T-helper 2 cell treated with Interferon-gamma antibody and Interleukin-4, amounts not matched to agents 5 μg/mL and 100 μg/mL, for 36 hours (primary cell): ENCODE data around the gene OR2T27.

Source experiments
- DNase-seq: peaks from one replicate; pipeline ENCODE4 v3.0.0; 2021; ENCODE audit warnings: low spot score
- H3K27ac Mint-ChIP-seq: one replicate; pipeline ENCODE4 v1.8.0; 2021; ENCODE audit warnings: mild to moderate bottlenecking, mixed read lengths
- H3K27me3 Mint-ChIP-seq: one replicate; pipeline ENCODE4 v1.8.0; 2021; ENCODE audit warnings: low read depth, mixed read lengths
- H3K36me3 Mint-ChIP-seq: one replicate; pipeline ENCODE4 v1.8.0; 2021; ENCODE audit warnings: low read depth, mixed read lengths
- H3K4me1 Mint-ChIP-seq: one replicate; pipeline ENCODE4 v1.8.0; 2021; ENCODE audit warnings: low read depth, mixed read lengths
- H3K4me3 Mint-ChIP-seq: one replicate; pipeline ENCODE4 v1.8.0; 2022; ENCODE audit warnings: mild to moderate bottlenecking, moderate library complexity, mixed read lengths
- H3K9me3 Mint-ChIP-seq: one replicate; pipeline ENCODE4 v1.8.0; 2021; ENCODE audit warnings: mixed read lengths

The OR2T27 gene

DNA sequence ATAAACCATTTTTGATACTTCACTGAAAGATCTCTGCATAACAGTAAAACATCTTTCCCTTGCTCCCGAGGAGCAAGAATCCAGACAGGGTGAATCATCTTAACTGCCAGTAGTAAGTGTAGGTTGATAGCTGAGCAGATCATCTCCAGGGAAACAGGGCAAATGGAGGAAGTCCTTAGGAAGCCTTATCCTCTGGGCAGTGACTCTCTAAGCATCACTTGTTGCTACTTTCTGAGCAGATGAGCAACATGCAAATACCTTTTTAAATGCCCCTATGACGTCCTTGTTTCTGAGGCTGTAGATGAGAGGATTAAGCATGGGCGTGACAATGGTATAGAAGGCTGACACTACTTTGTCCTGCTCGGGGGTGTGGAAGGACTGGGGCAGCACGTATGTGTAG is 29.4 kb downstream of the OR2T27 start:
- Mint-ChIP-seq H3K27me3 (no peaks in the 10 kb centered on the region), H3K4me1 (no peaks in the 10 kb centered on the region)

DNA sequence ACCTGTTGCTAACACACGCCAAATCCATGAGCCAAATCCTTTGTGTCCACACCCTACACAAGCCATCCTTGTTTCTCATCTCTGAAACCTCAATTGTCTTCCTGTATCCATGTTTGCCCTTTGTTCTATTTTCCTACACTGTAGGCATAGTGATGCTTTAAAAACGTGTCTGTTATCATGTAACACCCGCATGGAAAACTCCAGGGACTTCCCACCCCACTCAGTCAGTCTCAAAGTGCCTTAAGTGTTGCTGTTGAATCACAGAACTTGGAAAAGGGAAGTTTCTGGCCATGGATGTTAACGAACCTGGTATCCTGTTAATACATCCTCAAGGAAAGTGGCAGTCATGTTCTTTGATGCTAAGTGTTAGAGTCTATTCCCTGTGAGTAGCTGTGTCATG is 30.2 kb downstream of the OR2T27 start:
- H3K4me1 Mint-ChIP-seq: no peaks in the 10 kb centered on the region
- H3K27me3 Mint-ChIP-seq: no peaks in the 10 kb centered on the region
- H3K27ac Mint-ChIP-seq: no peak overlapping the region
- H3K36me3 Mint-ChIP-seq: no peaks in the 10 kb centered on the region
- DNase-seq: no peak
- H3K9me3 Mint-ChIP-seq: no peaks in the 10 kb centered on the region
- H3K4me3 Mint-ChIP-seq: no peak overlapping the region

More for the DNA sequence above, 29.4 kb downstream of the OR2T27 start:
- Mint-ChIP-seq H3K4me3 (no peak overlapping the region), H3K9me3 (no peaks in the 10 kb centered on the region), H3K36me3 (no peaks in the 10 kb centered on the region), H3K27ac (no peak overlapping the region)
- DNase-seq: no peak

DNA sequence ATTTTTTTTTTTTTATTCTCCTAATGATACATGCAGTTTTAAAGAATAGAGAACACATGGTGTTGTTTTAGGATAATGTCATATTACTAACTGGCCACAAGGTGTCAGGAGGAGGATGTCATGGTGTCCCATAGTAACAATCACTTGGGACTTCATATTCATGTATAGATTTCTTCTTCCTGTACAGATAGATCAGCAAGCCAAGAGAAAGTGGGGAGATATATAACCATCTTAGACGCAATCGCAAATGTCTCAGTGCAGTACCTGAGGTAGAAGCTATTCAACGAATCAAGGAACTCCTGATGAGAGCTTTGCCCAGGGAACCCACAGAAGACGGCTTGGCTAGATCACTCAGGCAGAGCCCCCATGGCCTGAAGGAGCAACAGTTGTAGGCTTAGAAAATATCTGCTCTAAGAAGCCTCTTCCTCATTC is 32.7 kb downstream of the OR2T27 start:
- H3K27ac Mint-ChIP-seq: no peak overlapping the region
- H3K36me3 Mint-ChIP-seq: no peaks in the 10 kb centered on the region
- DNase-seq: no peak
- H3K27me3 Mint-ChIP-seq: no peaks in the 10 kb centered on the region
- no peak overlapping the region for H3K4me3 Mint-ChIP-seq
- H3K9me3 Mint-ChIP-seq: no peaks in the 10 kb centered on the region
- peaks cover 4% of the 10 kb centered on the region for H3K4me1 Mint-ChIP-seq

DNA sequence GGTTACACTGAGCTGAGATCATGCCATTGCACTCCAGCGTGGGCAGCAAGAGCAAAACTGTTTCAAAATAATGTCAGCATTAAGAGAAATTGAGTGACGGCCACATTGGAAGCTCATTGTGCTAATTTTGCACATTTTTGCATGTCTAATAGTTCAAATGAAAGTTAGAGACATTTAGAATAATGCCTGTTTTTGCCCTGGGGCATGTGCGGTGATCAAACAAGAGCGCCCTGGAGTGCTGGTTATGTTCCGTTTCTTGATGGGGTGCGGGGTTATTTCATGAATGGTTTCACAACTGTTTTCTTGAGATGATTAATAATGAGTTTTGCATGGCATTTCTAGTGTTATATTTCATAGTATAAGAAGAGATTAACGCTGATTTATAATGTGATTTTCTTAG is 33.6 kb downstream of the OR2T27 start:
- no peak overlapping the region for H3K4me3 Mint-ChIP-seq
- peaks cover 4% of the 10 kb centered on the region for H3K4me1 Mint-ChIP-seq
- H3K27ac Mint-ChIP-seq: no peak overlapping the region
- H3K9me3 Mint-ChIP-seq: no peaks in the 10 kb centered on the region
- no peaks in the 10 kb centered on the region for H3K27me3 Mint-ChIP-seq
- H3K36me3 Mint-ChIP-seq: no peaks in the 10 kb centered on the region
- no peak for DNase-seq

DNA sequence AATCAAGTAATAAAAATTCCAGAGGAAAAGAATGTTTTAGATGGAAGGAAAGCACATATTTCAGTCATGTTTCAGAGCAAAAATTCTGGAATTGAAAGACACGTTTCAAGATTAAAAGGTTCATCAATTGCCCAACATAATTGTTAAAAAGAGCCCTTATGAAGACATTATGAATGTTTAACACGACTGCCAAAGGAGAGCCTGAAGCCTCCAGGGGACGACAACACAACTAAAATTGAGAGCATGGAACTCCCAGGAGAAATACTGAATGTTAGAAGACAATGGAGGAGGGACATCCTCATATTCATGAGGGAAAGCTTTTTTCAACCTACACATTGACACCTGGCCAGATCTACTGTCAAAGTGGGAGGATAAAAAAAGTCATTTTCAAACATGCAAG is 36.5 kb downstream of the OR2T27 start:
- H3K27me3 Mint-ChIP-seq: no peaks in the 10 kb centered on the region
- no peak for DNase-seq
- no peaks in the 10 kb centered on the region for H3K9me3 Mint-ChIP-seq
- H3K4me1 Mint-ChIP-seq: peaks cover 6% of the 10 kb centered on the region
- no peak overlapping the region for H3K27ac Mint-ChIP-seq
- no peak overlapping the region for H3K4me3 Mint-ChIP-seq
- no peaks in the 10 kb centered on the region for H3K36me3 Mint-ChIP-seq

DNA sequence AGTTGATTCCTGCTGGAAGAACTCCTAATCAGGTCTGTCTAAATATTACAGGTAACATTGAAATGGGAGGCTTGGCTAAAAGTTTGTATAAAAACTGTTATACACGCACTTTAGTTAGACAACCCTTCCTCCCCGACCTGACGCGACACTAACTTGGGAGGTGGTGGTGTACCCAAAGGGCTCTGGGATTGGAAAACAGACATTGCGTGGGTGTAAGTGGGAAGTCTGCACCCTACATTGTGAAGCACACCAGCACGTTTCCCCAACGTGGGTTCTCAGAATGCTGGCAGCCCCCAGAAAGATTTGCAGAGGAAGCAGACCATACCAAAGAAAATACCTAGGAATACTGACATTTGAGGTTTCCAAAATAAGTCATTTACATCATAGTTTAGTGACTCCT is 37.2 kb downstream of the OR2T27 start:
- H3K9me3 Mint-ChIP-seq: no peaks in the 10 kb centered on the region
- no peak overlapping the region for H3K27ac Mint-ChIP-seq
- no peaks in the 10 kb centered on the region for H3K36me3 Mint-ChIP-seq
- no peak overlapping the region for H3K4me3 Mint-ChIP-seq
- H3K4me1 Mint-ChIP-seq: peaks cover 10% of the 10 kb centered on the region
- no peak for DNase-seq
- no peaks in the 10 kb centered on the region for H3K27me3 Mint-ChIP-seq

DNA sequence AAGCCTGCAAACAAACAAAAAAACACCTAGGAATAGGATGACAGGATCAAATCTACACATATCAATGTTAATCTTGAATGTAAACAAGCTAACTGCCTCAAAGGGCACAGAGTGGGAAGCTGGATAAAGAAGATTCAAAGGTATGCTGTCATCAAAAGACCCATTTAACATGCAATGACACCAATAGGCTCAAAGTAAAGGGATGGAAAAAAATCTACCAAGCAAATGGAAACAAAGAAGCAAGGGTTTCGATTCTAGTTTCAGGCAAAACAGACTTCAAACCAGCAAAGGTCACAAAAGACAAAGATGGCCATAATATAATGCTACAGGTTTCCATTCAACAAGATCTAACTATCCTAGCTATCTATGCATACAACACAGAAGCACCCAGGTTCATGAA is 41.6 kb downstream of the OR2T27 start:
- Mint-ChIP-seq H3K27me3 (no peaks in the 10 kb centered on the region), H3K27ac (no peak overlapping the region), H3K36me3 (no peaks in the 10 kb centered on the region), H3K9me3 (no peaks in the 10 kb centered on the region), H3K4me3 (no peak overlapping the region), H3K4me1 (peaks cover 10% of the 10 kb centered on the region)
- no peak for DNase-seq

DNA sequence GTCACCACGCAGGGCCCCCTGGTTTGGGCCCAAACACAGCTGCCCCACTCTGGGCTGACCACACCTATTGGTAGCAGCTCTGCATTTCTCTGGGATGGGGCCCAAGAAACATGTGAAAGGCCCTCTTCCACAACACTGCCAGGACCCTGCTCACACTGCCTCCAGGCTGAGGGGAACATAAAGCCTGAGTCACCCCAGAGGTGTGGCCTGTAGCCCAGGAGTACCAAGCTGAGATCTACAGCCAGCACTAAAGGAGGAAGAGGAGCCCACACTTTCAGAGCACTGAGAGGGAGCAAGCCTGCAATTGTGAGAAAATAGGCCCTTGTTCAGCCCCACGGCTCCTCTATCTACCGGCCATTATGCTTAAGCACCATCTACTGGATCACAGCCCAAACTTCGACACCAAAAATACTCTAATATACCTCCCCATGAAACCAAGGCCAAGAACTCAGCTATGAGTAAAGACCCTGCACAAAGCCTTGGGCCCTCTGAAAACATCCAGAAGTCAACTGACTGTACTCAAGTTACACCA is 43.4 kb downstream of the OR2T27 start:
- Mint-ChIP-seq H3K27ac (no peak overlapping the region), H3K27me3 (no peaks in the 10 kb centered on the region), H3K36me3 (no peaks in the 10 kb centered on the region), H3K4me3 (no peak overlapping the region), H3K9me3 (no peaks in the 10 kb centered on the region), H3K4me1 (peaks cover 8% of the 10 kb centered on the region)
- DNase-seq: no peak

DNA sequence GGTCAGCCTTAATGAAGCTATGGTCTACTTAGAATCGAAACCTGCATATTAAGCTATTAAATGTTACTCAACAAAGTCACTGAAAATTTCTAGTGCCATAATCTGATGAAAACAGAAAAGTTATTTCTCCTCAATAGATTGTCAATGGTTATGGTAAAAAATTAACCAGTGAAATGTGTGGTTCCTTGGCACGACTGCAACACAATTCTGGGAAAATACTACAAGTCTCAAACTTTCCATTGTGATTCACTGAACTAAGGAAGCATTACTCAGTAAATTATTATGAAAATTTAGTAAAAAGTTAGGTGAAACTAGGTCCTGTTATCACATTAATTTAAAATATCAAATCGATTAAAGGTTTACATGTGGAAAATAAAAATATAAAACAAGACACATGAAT is 45.0 kb downstream of the OR2T27 start:
- Mint-ChIP-seq H3K27me3 (no peaks in the 10 kb centered on the region), H3K4me1 (peaks cover 8% of the 10 kb centered on the region), H3K36me3 (no peaks in the 10 kb centered on the region), H3K9me3 (no peaks in the 10 kb centered on the region), H3K27ac (no peak overlapping the region), H3K4me3 (no peak overlapping the region)
- no peak for DNase-seq
